Measurements from ENCODE around the gene C2CD2.

GRCh38 chr21:41914965-41915364 is 38.9 kb downstream of the C2CD2 start:
- TF ChIP-seq CTCF (IDR thresholded peaks at IDR 0.05; ENCODE audit: insufficient read depth, low read length) (no peak), REST (IDR thresholded peaks at IDR 0.05; ENCODE audit: insufficient replicate concordance, low read depth) (no peak), SPI1 (IDR thresholded peaks at IDR 0.05; ENCODE audit: borderline replicate concordance, low read depth) (no peak)
